Measurements from ENCODE around the gene UBE2H. TPM values are rescaled to one million over a fixed set of nuclear protein-coding genes. Genes with fewer than 3 reads are reported as not detected.
A peak's percentile ranks its signal among the peaks of the same experiment; 100 is the strongest.

The UBE2H gene
- 48.6 and 69.1 TPM in 2 replicates for total RNA-seq

DNA sequence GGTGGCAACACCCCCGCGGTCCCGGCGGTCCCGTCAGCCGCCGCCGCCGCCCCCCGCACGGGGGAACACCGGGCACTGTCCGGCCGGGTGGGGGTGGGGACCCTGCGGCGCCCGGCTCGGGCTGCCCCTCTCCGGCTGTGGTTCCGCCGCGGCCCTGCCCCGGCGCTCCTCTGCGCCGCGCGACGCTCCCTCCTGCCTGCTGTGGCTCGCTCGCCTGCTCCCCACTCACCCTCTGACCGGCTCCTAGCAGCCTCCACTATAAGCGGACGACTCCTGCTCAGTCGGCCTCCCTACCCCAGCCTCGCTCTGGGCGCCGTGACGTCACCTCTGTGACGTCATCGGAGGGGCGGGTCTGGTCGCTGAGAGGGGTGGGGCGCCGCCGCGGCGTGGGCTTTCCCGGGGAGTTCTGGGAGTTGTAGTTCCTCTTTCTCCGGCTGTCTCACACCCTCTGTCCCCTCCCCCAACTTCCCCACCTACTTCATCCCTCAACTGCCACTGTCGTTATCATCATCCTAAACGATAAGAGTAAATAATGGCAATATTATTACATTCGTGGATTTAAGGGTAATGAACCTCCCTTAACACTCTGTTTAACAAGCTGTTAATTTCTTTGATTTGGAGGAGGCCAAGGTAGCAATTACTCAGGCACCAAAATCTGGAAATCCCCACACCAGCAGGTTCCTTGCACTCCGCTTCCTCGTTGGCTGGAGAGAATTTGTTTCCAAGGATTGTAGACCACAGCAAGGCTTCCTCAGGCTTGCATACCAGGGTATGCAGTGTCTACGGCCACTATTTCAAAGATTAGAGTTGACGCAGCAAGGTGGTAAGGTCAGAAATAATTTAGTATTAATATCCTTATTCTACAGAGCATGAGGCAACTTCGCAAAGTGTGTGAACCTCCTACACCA, at the start of gene UBE2H:
Gene UBE2H (minus strand): TSS at position 308 of the 908 bp plus-strand sequence. CDS start 405 bp downstream, outside the sequence.
- no peak for TF ChIP-seq CTCF (IDR thresholded peaks at IDR 0.05; ENCODE audit: insufficient read depth, low read depth, low read length)
- H3K4me3 ChIP-seq (ENCODE audit: low read depth, low read length) = peak within 1 kb of the TSS; percentile 76
- peak; percentile 92 for DNase-seq (ENCODE audit: low read depth)

DNA sequence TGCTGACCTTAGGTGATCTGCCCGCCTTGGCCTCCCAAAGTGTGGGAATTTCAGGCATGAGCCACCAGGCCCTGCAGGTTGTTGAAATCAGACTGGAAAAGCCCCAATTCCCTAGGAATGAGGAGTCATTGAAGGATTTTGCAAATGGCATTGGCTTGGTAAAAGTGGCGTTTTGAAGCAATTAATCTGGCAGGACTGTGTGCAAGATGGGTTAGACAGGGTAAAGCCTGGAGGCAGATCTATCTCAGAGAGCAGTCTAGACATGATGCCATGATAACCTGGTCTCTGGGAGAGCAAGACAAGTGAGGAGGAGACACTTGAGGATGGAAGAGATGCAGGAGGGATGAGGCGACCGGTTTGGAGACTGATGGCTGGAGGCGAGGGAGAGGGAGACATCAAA, 45.7 kb upstream of the UBE2H start:
- DNase-seq (ENCODE audit: low read depth) = no peak

DNA sequence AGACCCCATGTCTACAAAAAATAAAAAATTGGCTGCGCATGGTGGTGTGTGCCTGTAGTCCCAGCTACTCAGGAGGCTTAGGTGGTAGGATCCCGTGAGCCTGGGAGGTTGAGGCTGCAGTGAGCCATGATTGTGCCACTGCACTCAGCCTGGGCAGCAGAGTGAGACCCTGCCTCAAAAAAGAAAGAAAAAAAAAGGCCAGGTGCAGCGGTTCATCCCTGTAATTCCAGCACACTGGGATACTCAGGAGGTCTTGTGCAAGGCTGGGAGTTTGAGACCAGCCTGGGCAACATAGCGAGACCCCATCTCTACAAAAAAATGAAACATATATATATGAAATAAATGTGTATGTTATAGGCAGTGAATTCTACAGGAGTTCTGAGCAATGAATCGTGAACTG, 44.5 kb upstream of the UBE2H start:
- no peak for DNase-seq (ENCODE audit: low read depth)
- H3K4me3 ChIP-seq (ENCODE audit: low read depth, low read length) = no peak overlapping the region
- TF ChIP-seq CTCF (IDR thresholded peaks at IDR 0.05; ENCODE audit: insufficient read depth, low read depth, low read length) = no peak

More for the DNA sequence above, 45.7 kb upstream of the UBE2H start:
- no peak for TF ChIP-seq CTCF (IDR thresholded peaks at IDR 0.05; ENCODE audit: insufficient read depth, low read depth, low read length)
- no peak overlapping the region for H3K4me3 ChIP-seq (ENCODE audit: low read depth, low read length)

- TF ChIP-seq CTCF (IDR thresholded peaks at IDR 0.05; ENCODE audit: insufficient read depth, low read depth, low read length) = no peak
- peak; percentile 26 for DNase-seq (ENCODE audit: low read depth)
- no peak overlapping the region for H3K4me3 ChIP-seq (ENCODE audit: low read depth, low read length)
Measured at GRCh38 chr7:129993275-129993674, 40.5 kb upstream of the UBE2H start.

DNA sequence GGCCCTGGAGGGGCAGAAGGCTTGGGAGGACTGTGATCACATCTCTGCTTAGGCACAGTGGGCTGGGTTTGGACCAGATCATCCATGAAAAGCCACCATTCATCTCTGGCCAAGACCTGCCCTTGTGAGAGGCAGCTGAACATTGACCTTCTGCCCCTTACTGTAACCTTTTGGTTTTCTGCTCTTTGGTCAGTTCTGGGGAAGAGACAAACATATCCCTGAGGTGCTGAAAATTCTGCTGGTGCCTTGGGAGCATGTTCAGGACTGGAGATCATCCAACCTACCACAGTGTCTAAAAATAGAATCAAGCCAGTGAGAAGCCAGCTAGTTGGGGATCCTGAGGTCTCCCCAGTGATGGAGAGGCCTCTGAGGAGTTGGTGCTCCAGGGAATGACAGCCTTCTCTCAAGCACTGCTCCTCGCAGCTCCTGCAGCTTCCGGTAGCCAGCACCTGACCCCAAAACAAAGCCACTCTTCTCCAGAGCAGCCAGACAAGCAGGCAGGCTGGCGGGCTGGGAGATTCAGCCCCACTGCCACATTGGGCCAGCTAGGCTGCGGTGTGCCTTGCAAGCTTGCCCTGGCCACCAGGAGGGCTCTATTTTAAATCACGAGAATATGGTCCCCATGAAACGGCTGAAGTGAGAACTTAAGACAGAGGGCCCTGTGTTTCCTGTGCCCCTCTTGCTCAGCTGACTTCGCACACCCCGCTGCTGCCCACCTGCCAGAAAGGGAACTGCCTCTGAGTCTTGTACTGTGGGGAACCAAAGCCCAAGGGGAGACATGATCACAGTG, 37.8 kb upstream of the UBE2H start:
- DNase-seq (ENCODE audit: low read depth) = no peak
- TF ChIP-seq CTCF (IDR thresholded peaks at IDR 0.05; ENCODE audit: insufficient read depth, low read depth, low read length) = no peak
- no peak overlapping the region for H3K4me3 ChIP-seq (ENCODE audit: low read depth, low read length)

DNA sequence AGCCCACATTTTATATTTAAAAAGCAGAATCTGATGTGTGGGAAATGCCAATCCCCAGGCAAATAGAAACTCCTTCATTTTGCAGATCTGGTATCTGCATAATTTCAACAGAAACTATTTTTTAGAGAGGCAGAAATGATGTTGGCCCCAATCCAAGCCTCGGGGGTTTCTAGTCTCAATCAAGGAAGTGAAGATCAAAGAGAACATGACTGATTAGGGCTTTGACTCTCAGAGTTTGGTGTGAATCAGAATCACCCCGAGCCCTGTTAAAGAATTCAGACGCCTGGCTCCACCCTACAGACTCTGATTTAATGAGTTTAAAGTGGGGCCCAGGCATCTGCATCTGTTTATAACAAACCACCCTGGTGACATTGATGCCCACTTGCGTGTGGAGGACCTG, 36.7 kb upstream of the UBE2H start:
- no peak for TF ChIP-seq CTCF (IDR thresholded peaks at IDR 0.05; ENCODE audit: insufficient read depth, low read depth, low read length)
- H3K4me3 ChIP-seq (ENCODE audit: low read depth, low read length) = no peak overlapping the region
- no peak for DNase-seq (ENCODE audit: low read depth)

All from fibroblast of villous mesenchyme (primary cell).